ENCODE data around the gene POU6F2. TPM values are rescaled to one million over a fixed set of nuclear protein-coding genes. Genes with fewer than 3 reads are reported as not detected.

POU6F2 gene
- total and polyA plus RNA-seq, 2 experiments from 2014 or later = 7.2 to 7.3 TPM

DNA sequence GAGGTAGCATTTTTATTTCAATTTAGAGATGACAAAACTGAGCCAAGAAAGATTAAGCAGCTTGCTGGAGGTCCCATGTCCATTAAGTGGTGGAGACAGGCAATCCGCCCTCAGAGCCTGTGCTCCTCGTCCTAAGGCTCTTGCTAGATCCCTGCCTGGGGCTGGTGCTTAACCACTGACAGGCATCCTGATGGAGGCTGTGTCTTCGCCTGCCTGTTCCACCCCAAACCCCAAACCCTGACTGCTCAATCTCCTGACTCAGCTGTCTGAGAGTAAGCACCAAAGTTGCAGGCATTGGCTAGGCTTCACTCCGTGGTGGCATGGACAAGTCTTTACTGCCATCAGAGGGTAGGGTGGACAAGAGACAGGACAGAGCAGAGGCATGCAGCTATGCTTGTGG is 209.4 kb downstream of the POU6F2 start:
- no peaks in the 10 kb centered on the region for H3K79me2 ChIP-seq (replicated peaks; ENCODE audit: insufficient read depth)
- DNase-seq (ENCODE audit: low spot score) (peak; percentile 15), ATAC-seq (peak; percentile 63)
- no peaks in the 10 kb centered on the region for H3K36me3 ChIP-seq (ENCODE audit: insufficient read depth)
- peaks cover 10% of the 10 kb centered on the region for H3K4me1 Mint-ChIP-seq
- H3K27me3 ChIP-seq (ENCODE audit: insufficient read depth) = no peaks in the 10 kb centered on the region
- no peak overlapping the region for H3K4me3 ChIP-seq
- no peaks in the 10 kb centered on the region for H3K27me3 Mint-ChIP-seq (ENCODE audit: insufficient read depth, low read depth, poor library complexity)
- peaks cover 10% of the 10 kb centered on the region for H3K9me3 Mint-ChIP-seq
- H3K4me2 ChIP-seq = no peak overlapping the region
- 0 out of 2 replicates have a peak, but pooled peaks cover 4% of the 10 kb centered on the region for H3K9me2 ChIP-seq (ENCODE audit: insufficient read depth)
- no peak overlapping the region for H2AFZ ChIP-seq
- no peaks in the 10 kb centered on the region for H3F3A ChIP-seq (replicated peaks; ENCODE audit: low read depth)
- H3K4me1 ChIP-seq (ENCODE audit: insufficient read depth) = no peaks in the 10 kb centered on the region
- H3K27ac Mint-ChIP-seq = no peak overlapping the region
- no peak overlapping the region for H3K4me3 Mint-ChIP-seq
- H4K20me1 ChIP-seq (replicated peaks; ENCODE audit: insufficient read depth) = no peaks in the 10 kb centered on the region
- H3K27ac ChIP-seq (ENCODE audit: low read depth) = no peak overlapping the region
- TF ChIP-seq POLR2AphosphoS5 (IDR thresholded peaks at IDR 0.05; ENCODE audit: low read depth) (no peak), NANOG (IDR thresholded peaks at IDR 0.05; ENCODE audit: borderline replicate concordance) (no peak), EZH2phosphoT487 (IDR thresholded peaks at IDR 0.05; ENCODE audit: unreplicated experiment) (no peak), ZNF331 (CRISPR knock-in tag; IDR thresholded peaks at IDR 0.05; ENCODE audit: low read depth) (no peak), CREB1 (CRISPR knock-in tag; IDR thresholded peaks at IDR 0.05; ENCODE audit: low read depth) (no peak), JUNB (IDR thresholded peaks at IDR 0.05; ENCODE audit: unreplicated experiment) (no peak)
- TF ChIP-seq, protein P1, sequence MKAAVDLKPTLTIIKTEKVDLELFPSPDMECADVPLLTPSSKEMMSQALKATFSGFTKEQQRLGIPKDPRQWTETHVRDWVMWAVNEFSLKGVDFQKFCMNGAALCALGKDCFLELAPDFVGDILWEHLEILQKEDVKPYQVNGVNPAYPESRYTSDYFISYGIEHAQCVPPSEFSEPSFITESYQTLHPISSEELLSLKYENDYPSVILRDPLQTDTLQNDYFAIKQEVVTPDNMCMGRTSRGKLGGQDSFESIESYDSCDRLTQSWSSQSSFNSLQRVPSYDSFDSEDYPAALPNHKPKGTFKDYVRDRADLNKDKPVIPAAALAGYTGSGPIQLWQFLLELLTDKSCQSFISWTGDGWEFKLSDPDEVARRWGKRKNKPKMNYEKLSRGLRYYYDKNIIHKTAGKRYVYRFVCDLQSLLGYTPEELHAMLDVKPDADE (IDR thresholded peaks at IDR 0.05) = no peak
- peaks cover 9% of the 10 kb centered on the region; the same call in 2 of the 3 replicates for H3K36me3 Mint-ChIP-seq (ENCODE audit: low read depth)

DNA sequence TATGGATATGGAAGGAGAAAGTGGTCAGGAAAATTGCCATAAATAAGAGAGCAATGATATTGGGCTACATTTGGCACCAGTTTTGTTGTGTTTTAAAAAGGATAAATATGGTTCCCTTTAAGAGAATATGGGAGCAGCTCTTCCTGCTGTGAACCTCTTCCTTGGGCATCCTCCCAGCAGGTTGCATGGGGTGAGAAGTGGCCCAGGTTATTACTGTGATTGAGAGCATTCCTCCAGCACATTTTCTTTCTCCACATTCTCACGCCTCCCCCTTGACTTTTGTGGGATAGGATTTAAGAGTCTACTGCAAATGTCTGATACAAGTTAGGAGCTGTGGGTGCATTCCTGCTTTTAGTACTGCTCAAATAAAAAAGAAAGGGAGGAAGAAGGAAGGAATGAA is 214.8 kb downstream of the POU6F2 start:
- H3K27me3 ChIP-seq (ENCODE audit: insufficient read depth) = no peaks in the 10 kb centered on the region
- H2AFZ ChIP-seq = no peak overlapping the region
- H3K27ac Mint-ChIP-seq = no peak overlapping the region
- H3K4me2 ChIP-seq = no peak overlapping the region
- H3K27ac ChIP-seq (ENCODE audit: low read depth) = no peak overlapping the region
- no peak overlapping the region for H3K4me3 Mint-ChIP-seq
- DNase-seq (ENCODE audit: low spot score) (no peak), ATAC-seq (no peak)
- H3K79me2 ChIP-seq (replicated peaks; ENCODE audit: insufficient read depth) = no peaks in the 10 kb centered on the region
- no peaks in the 10 kb centered on the region for H3F3A ChIP-seq (replicated peaks; ENCODE audit: low read depth)
- H3K27me3 Mint-ChIP-seq (ENCODE audit: insufficient read depth, low read depth, poor library complexity) = peaks cover 3% of the 10 kb centered on the region
- H3K9me3 Mint-ChIP-seq = no peaks in the 10 kb centered on the region
- no peak overlapping the region for H3K4me3 ChIP-seq
- no peaks in the 10 kb centered on the region for H3K4me1 ChIP-seq (ENCODE audit: insufficient read depth)
- H3K36me3 Mint-ChIP-seq (ENCODE audit: low read depth) = no peaks in the 10 kb centered on the region
- no peaks in the 10 kb centered on the region for H3K9me2 ChIP-seq (ENCODE audit: insufficient read depth)
- H3K36me3 ChIP-seq (ENCODE audit: insufficient read depth) = no peaks in the 10 kb centered on the region
- no peaks in the 10 kb centered on the region for H4K20me1 ChIP-seq (replicated peaks; ENCODE audit: insufficient read depth)
- H3K4me1 Mint-ChIP-seq = peaks cover 7% of the 10 kb centered on the region; the same call in 2 of the 3 replicates
- no peak for TF ChIP-seq ZNF114 (CRISPR knock-in tag; IDR thresholded peaks at IDR 0.05)
- TF ChIP-seq, protein P1 (IDR thresholded peaks at IDR 0.05) = no peak
- no peak for TF ChIP-seq REST (IDR thresholded peaks at IDR 0.05; ENCODE audit: unreplicated experiment)
- no peak for TF ChIP-seq EZH2phosphoT487 (IDR thresholded peaks at IDR 0.05; ENCODE audit: unreplicated experiment)
- TF ChIP-seq EZH2 (IDR thresholded peaks at IDR 0.05; ENCODE audit: low read depth, unreplicated experiment) = no peak
- TF ChIP-seq ZNF331 (CRISPR knock-in tag; IDR thresholded peaks at IDR 0.05; ENCODE audit: low read depth) = no peak
- TF ChIP-seq CREB1 (CRISPR knock-in tag; IDR thresholded peaks at IDR 0.05; ENCODE audit: low read depth) = no peak
- no peak for TF ChIP-seq CTCF (conservative IDR thresholded peaks at IDR 0.05; ENCODE audit: low read depth in 2 of 2)
- no peak for TF ChIP-seq NANOG (IDR thresholded peaks at IDR 0.05; ENCODE audit: borderline replicate concordance)
- no peak for TF ChIP-seq POLR2AphosphoS5 (IDR thresholded peaks at IDR 0.05; ENCODE audit: low read depth)
- TF ChIP-seq STAT1 (IDR thresholded peaks at IDR 0.05; ENCODE audit: unreplicated experiment) = no peak
- no peak for TF ChIP-seq JUNB (IDR thresholded peaks at IDR 0.05; ENCODE audit: unreplicated experiment)

All from GM23338 (cell line).